Nephron progenitor cell (in vitro differentiated cells): ENCODE measurements around the gene CFI.

Source experiments
- DNase-seq: peaks from one replicate; pipeline ENCODE4 v3.0.0; 2021
- H3K27ac Mint-ChIP-seq: 2 replicates; pipeline ENCODE4 v1.8.0; 2021; ENCODE audit warnings: mild to moderate bottlenecking, moderate library complexity, mixed read lengths
- H3K27me3 Mint-ChIP-seq: 2 replicates; pipeline ENCODE4 v1.8.0; 2021; ENCODE audit warnings: mild to moderate bottlenecking, low read depth, mixed read lengths; ENCODE audit not compliant: poor library complexity
- H3K36me3 Mint-ChIP-seq: 2 replicates; pipeline ENCODE4 v1.8.0; 2021; ENCODE audit warnings: low read depth, mixed read lengths
- H3K4me1 Mint-ChIP-seq: 2 replicates; pipeline ENCODE4 v1.8.0; 2021; ENCODE audit warnings: mixed read lengths
- H3K4me3 Mint-ChIP-seq: 2 replicates; pipeline ENCODE4 v1.8.0; 2021; ENCODE audit warnings: mild to moderate bottlenecking, moderate library complexity, mixed read lengths
- H3K9me3 Mint-ChIP-seq: 2 replicates; pipeline ENCODE4 v1.8.0; 2021; ENCODE audit warnings: mild to moderate bottlenecking, moderate library complexity, mixed read lengths
- CTCF ChIP-seq: fragments of 200-600 bp; sonication (generic); IDR thresholded peaks from 2 replicates; pipeline ENCODE4 v1.5.0; 2021; ENCODE audit warnings: antibody characterized with exemption

Gene CFI

GRCh38 chr4:109748114-109748513, 53.7 kb downstream of the CFI start:
- no peaks in the 10 kb centered on the region for H3K4me1 Mint-ChIP-seq
- no peak for TF ChIP-seq CTCF
- DNase-seq, result no peak
- H3K9me3 Mint-ChIP-seq, result no peaks in the 10 kb centered on the region
- H3K27ac Mint-ChIP-seq, result no peak overlapping the region
- no peak overlapping the region for H3K4me3 Mint-ChIP-seq
- no peaks in the 10 kb centered on the region for H3K36me3 Mint-ChIP-seq
- H3K27me3 Mint-ChIP-seq, result peaks cover 7% of the 10 kb centered on the region

DNA sequence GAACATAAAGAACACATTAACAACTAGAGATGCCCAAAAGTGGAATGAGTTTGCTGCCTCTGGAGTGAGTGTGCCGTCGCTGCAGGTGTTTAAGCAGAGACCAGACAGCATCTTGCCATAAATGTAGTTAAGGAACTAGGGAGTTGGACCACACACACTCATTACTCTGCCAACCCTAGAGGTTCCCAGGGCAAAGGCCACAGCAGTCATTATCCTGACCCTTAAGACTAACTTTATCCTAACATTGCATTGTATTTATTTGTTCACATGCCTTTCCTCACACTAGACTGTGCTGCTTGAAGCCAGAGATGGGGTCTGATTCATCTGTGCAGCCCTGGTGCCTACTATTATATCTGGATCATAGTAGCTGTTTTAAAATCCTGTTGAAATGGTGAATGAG, 55.1 kb downstream of the CFI start:
- H3K9me3 Mint-ChIP-seq, result no peaks in the 10 kb centered on the region
- TF ChIP-seq CTCF, result no peak
- H3K4me1 Mint-ChIP-seq, result no peaks in the 10 kb centered on the region
- peaks cover 7% of the 10 kb centered on the region for H3K27me3 Mint-ChIP-seq
- DNase-seq, result no peak
- no peak overlapping the region for H3K4me3 Mint-ChIP-seq
- no peaks in the 10 kb centered on the region for H3K36me3 Mint-ChIP-seq
- no peak overlapping the region for H3K27ac Mint-ChIP-seq

- Mint-ChIP-seq H3K36me3 (no peaks in the 10 kb centered on the region), H3K27me3 (peaks cover 7% of the 10 kb centered on the region), H3K27ac (no peak overlapping the region), H3K9me3 (no peaks in the 10 kb centered on the region), H3K4me3 (no peak overlapping the region), H3K4me1 (no peaks in the 10 kb centered on the region)
- no peak for DNase-seq
- TF ChIP-seq CTCF, result no peak
Measured at GRCh38 chr4:109745830-109746229, 56.0 kb downstream of the CFI start.

DNA sequence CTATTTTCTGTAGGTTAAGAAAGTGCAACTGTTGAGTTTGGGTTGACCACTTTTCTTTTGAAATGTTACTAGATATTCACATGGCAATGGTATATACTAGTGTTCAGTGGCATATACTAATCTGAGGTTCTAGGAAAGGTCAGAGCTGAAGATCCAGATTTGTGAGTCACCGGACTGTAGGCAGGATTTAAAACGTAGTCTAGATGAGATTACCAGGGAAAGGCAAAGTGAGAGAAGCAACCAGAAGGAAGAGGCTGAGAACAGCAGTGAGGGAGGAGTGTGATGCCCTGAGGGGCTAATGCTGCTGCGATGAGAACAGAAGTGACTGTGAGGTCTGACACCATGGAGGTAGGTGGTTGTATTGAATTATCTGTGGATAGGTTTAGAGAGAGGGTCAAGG, 62.3 kb downstream of the CFI start:
- H3K4me3 Mint-ChIP-seq, result no peak overlapping the region
- no peaks in the 10 kb centered on the region for H3K4me1 Mint-ChIP-seq
- no peaks in the 10 kb centered on the region for H3K36me3 Mint-ChIP-seq
- no peaks in the 10 kb centered on the region for H3K27me3 Mint-ChIP-seq
- DNase-seq, result no peak
- TF ChIP-seq CTCF, result no peak
- H3K9me3 Mint-ChIP-seq, result peaks cover 3% of the 10 kb centered on the region
- H3K27ac Mint-ChIP-seq, result no peak overlapping the region

DNA sequence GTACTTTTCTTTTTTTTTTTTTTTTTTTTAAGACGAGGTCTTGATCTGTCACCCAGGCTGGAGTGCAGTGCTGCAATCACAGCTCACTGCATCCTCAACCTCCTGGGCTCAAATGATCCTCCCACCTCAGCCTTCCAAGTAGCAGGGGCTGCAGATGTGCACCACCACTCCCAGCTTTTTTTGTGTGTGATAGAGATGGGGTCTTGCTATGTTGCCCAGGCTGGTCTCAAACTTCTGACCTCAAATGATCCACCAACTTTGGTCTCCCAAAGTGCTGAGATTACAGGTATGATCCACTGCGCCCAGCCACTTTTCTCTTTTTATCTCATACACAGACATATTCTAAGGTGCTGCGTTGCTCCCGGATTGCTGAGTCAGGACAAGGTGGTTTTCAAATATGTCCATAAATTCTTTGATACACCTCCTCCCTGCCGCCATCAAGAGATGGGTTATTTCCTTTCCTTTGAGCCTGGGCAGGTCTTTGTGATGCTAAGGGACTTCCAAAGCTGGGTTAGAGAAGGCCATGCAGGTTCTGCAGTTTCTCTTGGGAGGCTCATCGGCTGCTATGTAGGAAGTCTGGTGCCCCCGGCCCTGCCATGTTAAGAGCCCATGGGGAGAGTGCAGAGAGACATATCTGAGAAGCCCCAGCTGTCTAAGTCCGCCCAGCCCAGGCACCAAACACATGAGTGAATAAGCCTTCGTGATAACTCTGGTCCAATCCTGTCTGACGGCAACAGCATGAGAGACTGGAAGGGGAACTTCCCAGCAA, 63.5 kb downstream of the CFI start:
- Mint-ChIP-seq H3K4me1 (no peaks in the 10 kb centered on the region), H3K36me3 (no peaks in the 10 kb centered on the region), H3K27me3 (no peaks in the 10 kb centered on the region), H3K4me3 (no peak overlapping the region), H3K27ac (no peak overlapping the region), H3K9me3 (peaks cover 3% of the 10 kb centered on the region)
- no peak for DNase-seq
- no peak for TF ChIP-seq CTCF
